ENCODE measurements around the gene CALML6.
A peak's percentile ranks its signal among the peaks of the same experiment; 100 is the strongest.

Gene CALML6

DNA sequence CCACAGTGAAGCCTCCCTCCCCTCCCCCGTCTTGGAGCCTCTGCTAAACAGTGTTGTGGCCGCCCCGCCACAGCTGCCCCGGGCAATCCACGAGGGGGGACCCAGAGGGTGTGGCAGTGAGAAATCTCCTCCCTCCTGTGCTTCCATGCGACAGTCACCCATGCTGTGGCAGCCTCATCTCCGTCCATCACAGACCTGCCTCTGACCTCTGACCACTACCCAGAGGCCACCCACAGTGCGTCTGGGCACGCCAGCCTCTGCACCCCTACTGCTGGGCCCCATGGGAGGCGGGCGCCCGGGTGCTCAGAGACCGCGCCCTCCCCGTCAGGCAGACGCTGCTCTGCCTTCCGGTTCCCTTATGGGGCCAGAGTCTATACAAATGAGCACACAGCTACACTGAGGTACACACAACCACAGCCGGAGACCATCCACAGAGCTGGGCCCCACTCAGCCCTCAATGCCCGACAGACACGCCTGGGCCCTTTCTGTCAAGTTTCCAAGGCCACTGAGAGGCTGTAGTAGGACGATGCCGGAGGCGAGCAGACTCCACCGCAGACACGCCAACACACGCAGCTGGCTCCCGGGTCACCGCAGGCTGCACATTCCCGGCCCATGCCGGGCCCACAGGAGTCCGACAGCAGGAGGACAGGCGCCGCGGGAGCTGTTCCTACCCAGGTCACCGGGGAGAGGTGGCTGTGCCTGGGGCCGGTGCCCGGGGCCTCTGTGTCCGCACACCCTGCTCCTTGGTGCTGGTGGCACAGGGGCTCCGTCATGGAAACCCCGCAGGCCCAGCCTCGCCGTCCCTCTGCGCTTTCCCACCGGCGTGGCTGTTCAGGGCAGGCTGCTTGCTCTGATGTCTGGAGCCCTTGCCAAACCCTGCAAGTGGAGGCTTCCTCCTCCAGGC is 27.9 kb downstream of the CALML6 start:
- H3K27ac ChIP-seq (ENCODE audit: low read depth, low read length): no peak overlapping the region
- no peak overlapping the region for H2BK120ac ChIP-seq (ENCODE audit: insufficient read depth, low read length, poor library complexity)
- H2BK12ac ChIP-seq (ENCODE audit: low read length): no peak overlapping the region
- H3K4me3 ChIP-seq (ENCODE audit: low read depth, low read length): no peak overlapping the region
- no peak overlapping the region for H2AFZ ChIP-seq (ENCODE audit: insufficient read depth, low read length, poor library complexity)
- peak; percentile 29 to 34 for DNase-seq
- H3K9ac ChIP-seq (ENCODE audit: low read length): no peak overlapping the region
- H3K14ac ChIP-seq (ENCODE audit: low read length): no peak overlapping the region
- H3K18ac ChIP-seq (ENCODE audit: low read length): no peak overlapping the region
- no peak overlapping the region for H3K4me2 ChIP-seq (ENCODE audit: low read length)
- no peak overlapping the region for H2BK5ac ChIP-seq (ENCODE audit: low read depth, low read length, poor library complexity)
- no peak overlapping the region for H4K12ac ChIP-seq (ENCODE audit: low read depth, low read length)
- H4K8ac ChIP-seq (ENCODE audit: low read depth, low read length): no peak overlapping the region
- no peaks in the 10 kb centered on the region for H3K79me1 ChIP-seq (ENCODE audit: low read length)
- no CpG with 5 or more reads among the region's 45 CpGs for WGBS (ENCODE audit: extremely low coverage, insufficient coverage, insufficient read length)
- H3K27me3 ChIP-seq (ENCODE audit: insufficient read depth, low read length): no peaks in the 10 kb centered on the region
- H3K4me1 ChIP-seq (ENCODE audit: control insufficient read depth in 1 of 2, insufficient read depth in 2 of 2, low read length in 2 of 2): peaks cover 0 to 1% of the 10 kb centered on the region in 2 experiments
- no peaks in the 10 kb centered on the region for H3K79me2 ChIP-seq (ENCODE audit: control insufficient read depth, insufficient read depth, low read length, poor library complexity)
- no peak overlapping the region for H3K4ac ChIP-seq (ENCODE audit: low read depth, low read length)
- H3K9me3 ChIP-seq (ENCODE audit: insufficient read depth, low read depth, low read length): peaks cover 4% of the 10 kb centered on the region
- no peak overlapping the region for H4K91ac ChIP-seq (ENCODE audit: low read depth, low read length)
- no peak overlapping the region for H2AK5ac ChIP-seq (ENCODE audit: low read length)
- no peak overlapping the region for H3K23ac ChIP-seq (ENCODE audit: low read length)
- no peaks in the 10 kb centered on the region for H3K36me3 ChIP-seq (ENCODE audit: control insufficient read depth in 1 of 2, insufficient read depth in 2 of 2, low read length in 2 of 2)

DNA sequence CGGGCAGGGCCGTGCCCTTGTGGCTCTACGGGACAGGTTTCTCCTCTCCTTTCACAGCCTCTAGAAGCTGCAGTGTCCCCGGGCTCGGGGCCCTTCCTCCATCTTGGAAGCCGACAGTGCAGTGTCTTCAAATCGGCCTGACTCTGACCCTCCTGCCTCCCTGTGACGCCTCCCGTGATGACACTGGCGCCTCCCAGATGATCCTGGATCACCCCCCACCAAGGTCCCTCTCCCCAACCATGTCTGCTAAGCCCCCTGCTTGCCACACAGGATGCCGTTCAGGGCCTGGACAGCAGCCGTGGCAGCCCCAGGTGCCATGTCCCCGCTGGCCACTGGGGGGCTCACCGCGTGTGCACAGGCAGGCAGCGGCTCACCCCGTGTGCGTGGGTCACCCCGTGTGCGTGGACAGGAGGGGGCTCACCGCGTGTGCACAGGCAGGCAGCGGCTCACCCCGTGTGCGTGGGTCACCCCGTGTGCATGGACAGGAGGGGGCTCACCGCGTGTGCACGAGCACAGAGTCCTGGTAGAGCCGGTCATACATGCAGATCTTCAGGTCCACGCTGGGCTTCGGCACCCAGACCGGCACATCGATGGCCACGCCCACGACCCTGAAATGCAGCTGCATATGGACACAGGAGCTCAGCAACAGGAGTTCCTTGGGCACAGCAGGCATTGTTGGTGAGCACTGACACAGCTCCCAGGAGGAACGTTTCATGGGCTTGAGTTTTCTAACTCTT is 28.9 kb downstream of the CALML6 start:
- Histone ChIP-seq H3K4me3 (ENCODE audit: low read depth, low read length) (peak overlapping the region; percentile 51), H3K27ac (ENCODE audit: low read depth, low read length) (no peak overlapping the region), H3K79me1 (ENCODE audit: low read length) (no peaks in the 10 kb centered on the region), H3K4me1 (ENCODE audit: control insufficient read depth in 1 of 2, insufficient read depth in 2 of 2, low read length in 2 of 2) (peaks cover 0 to 1% of the 10 kb centered on the region in 2 experiments), H3K23ac (ENCODE audit: low read length) (no peak overlapping the region), H3K9ac (ENCODE audit: low read length) (no peak overlapping the region), H3K36me3 (ENCODE audit: control insufficient read depth in 1 of 2, insufficient read depth in 2 of 2, low read length in 2 of 2) (no peaks in the 10 kb centered on the region), H3K4me2 (ENCODE audit: low read length) (peak overlapping the region; percentile 66), H3K9me3 (ENCODE audit: insufficient read depth, low read depth, low read length) (no peaks in the 10 kb centered on the region), H3K18ac (ENCODE audit: low read length) (no peak overlapping the region), H3K79me2 (ENCODE audit: control insufficient read depth, insufficient read depth, low read length, poor library complexity) (no peaks in the 10 kb centered on the region), H2AK5ac (ENCODE audit: low read length) (no peak overlapping the region), H2AFZ (ENCODE audit: insufficient read depth, low read length, poor library complexity) (no peak overlapping the region), H4K91ac (ENCODE audit: low read depth, low read length) (no peak overlapping the region), H2BK5ac (ENCODE audit: low read depth, low read length, poor library complexity) (no peak overlapping the region), H3K27me3 (ENCODE audit: insufficient read depth, low read length) (no peaks in the 10 kb centered on the region), H2BK12ac (ENCODE audit: low read length) (no peak overlapping the region), H4K12ac (ENCODE audit: low read depth, low read length) (no peak overlapping the region), H3K4ac (ENCODE audit: low read depth, low read length) (no peak overlapping the region), H2BK120ac (ENCODE audit: insufficient read depth, low read length, poor library complexity) (no peak overlapping the region), H3K14ac (ENCODE audit: low read length) (no peak overlapping the region), H4K8ac (ENCODE audit: low read depth, low read length) (no peak overlapping the region)
- WGBS (ENCODE audit: extremely low coverage, insufficient coverage, insufficient read length): no CpG with 5 or more reads among the region's 37 CpGs
- DNase-seq: peak; percentile 41 to 71

DNA sequence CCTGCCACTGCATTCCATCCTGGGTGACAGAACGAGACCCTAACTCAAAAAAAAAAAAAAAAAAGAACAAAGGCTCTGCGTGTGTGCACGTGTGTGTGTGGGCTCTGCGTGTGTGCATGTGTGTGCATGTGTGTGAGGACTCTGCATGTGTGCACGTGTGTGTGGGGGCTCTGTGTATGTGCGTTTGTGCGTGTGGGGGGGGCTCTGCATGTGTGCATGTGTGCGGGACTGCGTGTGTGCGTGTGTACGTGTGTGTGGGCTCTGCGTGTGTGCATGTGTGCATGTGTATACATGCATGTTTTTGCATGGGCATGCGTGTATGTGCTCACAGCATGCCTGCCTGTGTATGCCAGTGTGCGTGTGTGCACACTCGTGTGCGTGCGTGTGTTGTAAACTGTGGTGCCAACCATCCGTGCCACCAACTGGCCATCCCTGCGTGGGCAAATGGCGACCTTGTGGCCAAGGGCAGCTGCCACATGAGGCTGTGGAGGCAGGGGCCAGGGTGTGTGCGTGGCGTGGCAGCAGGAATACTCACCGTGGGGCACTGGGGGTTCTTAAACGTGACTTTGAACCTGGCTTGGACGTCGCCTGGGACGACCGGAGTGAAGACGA is 30.8 kb downstream of the CALML6 start:
- H2BK5ac ChIP-seq (ENCODE audit: low read depth, low read length, poor library complexity): no peak overlapping the region
- DNase-seq: no peak
- H2AK5ac ChIP-seq (ENCODE audit: low read length): no peak overlapping the region
- H3K9ac ChIP-seq (ENCODE audit: low read length): no peak overlapping the region
- H3K9me3 ChIP-seq (ENCODE audit: insufficient read depth, low read depth, low read length): no peaks in the 10 kb centered on the region
- no peak overlapping the region for H4K12ac ChIP-seq (ENCODE audit: low read depth, low read length)
- WGBS (ENCODE audit: extremely low coverage, insufficient coverage, insufficient read length): no CpG with 5 or more reads among the region's 29 CpGs
- H3K27me3 ChIP-seq (ENCODE audit: insufficient read depth, low read length): no peaks in the 10 kb centered on the region
- H3K4me1 ChIP-seq (ENCODE audit: control insufficient read depth in 1 of 2, insufficient read depth in 2 of 2, low read length in 2 of 2): peaks cover 0 to 1% of the 10 kb centered on the region in 2 experiments
- H2BK120ac ChIP-seq (ENCODE audit: insufficient read depth, low read length, poor library complexity): no peak overlapping the region
- no peak overlapping the region for H4K91ac ChIP-seq (ENCODE audit: low read depth, low read length)
- no peak overlapping the region for H3K18ac ChIP-seq (ENCODE audit: low read length)
- no peaks in the 10 kb centered on the region for H3K79me1 ChIP-seq (ENCODE audit: low read length)
- no peak overlapping the region for H3K14ac ChIP-seq (ENCODE audit: low read length)
- H3K4me3 ChIP-seq (ENCODE audit: low read depth, low read length): peak overlapping the region; percentile 20
- no peaks in the 10 kb centered on the region for H3K36me3 ChIP-seq (ENCODE audit: control insufficient read depth in 1 of 2, insufficient read depth in 2 of 2, low read length in 2 of 2)
- H2AFZ ChIP-seq (ENCODE audit: insufficient read depth, low read length, poor library complexity): no peak overlapping the region
- H3K23ac ChIP-seq (ENCODE audit: low read length): no peak overlapping the region
- no peak overlapping the region for H2BK12ac ChIP-seq (ENCODE audit: low read length)
- H3K4me2 ChIP-seq (ENCODE audit: low read length): no peak overlapping the region
- no peak overlapping the region for H3K4ac ChIP-seq (ENCODE audit: low read depth, low read length)
- no peak overlapping the region for H4K8ac ChIP-seq (ENCODE audit: low read depth, low read length)
- no peak overlapping the region for H3K27ac ChIP-seq (ENCODE audit: low read depth, low read length)
- no peaks in the 10 kb centered on the region for H3K79me2 ChIP-seq (ENCODE audit: control insufficient read depth, insufficient read depth, low read length, poor library complexity)

DNA sequence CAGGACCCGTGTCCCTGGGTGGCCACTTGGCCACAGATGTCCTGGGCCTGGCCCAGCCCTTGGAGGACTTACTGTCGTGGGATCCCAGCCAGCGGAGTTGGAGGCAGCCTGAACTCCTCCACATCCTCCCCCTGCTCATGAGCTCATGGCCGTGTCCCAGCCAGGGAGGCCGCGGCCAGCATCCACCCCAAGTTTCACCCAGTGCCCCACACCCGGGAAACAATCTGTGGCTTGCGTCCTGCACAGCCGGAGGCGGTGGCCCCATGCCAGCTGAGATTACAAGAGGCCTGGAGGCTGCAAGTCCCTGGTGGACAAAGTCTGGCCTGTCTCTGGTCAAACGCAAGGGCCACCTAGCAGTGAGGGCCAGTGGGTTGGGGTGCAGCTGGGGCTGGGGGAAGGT is 31.5 kb downstream of the CALML6 start:
- no peak for DNase-seq
- Histone ChIP-seq H3K27me3 (ENCODE audit: insufficient read depth, low read length) (no peaks in the 10 kb centered on the region), H3K79me1 (ENCODE audit: low read length) (no peaks in the 10 kb centered on the region), H3K36me3 (ENCODE audit: control insufficient read depth in 1 of 2, insufficient read depth in 2 of 2, low read length in 2 of 2) (no peaks in the 10 kb centered on the region), H3K27ac (ENCODE audit: low read depth, low read length) (no peak overlapping the region), H3K4me1 (ENCODE audit: control insufficient read depth in 1 of 2, insufficient read depth in 2 of 2, low read length in 2 of 2) (peaks cover 0 to 1% of the 10 kb centered on the region in 2 experiments), H3K4ac (ENCODE audit: low read depth, low read length) (no peak overlapping the region), H4K12ac (ENCODE audit: low read depth, low read length) (no peak overlapping the region), H3K9ac (ENCODE audit: low read length) (no peak overlapping the region), H2BK12ac (ENCODE audit: low read length) (no peak overlapping the region), H3K9me3 (ENCODE audit: insufficient read depth, low read depth, low read length) (no peaks in the 10 kb centered on the region), H2AK5ac (ENCODE audit: low read length) (no peak overlapping the region), H3K23ac (ENCODE audit: low read length) (no peak overlapping the region), H4K8ac (ENCODE audit: low read depth, low read length) (no peak overlapping the region), H2BK5ac (ENCODE audit: low read depth, low read length, poor library complexity) (no peak overlapping the region), H3K4me2 (ENCODE audit: low read length) (no peak overlapping the region), H3K4me3 (ENCODE audit: low read depth, low read length) (no peak overlapping the region), H3K18ac (ENCODE audit: low read length) (no peak overlapping the region), H3K79me2 (ENCODE audit: control insufficient read depth, insufficient read depth, low read length, poor library complexity) (no peaks in the 10 kb centered on the region), H2AFZ (ENCODE audit: insufficient read depth, low read length, poor library complexity) (no peak overlapping the region), H3K14ac (ENCODE audit: low read length) (no peak overlapping the region), H4K91ac (ENCODE audit: low read depth, low read length) (no peak overlapping the region), H2BK120ac (ENCODE audit: insufficient read depth, low read length, poor library complexity) (no peak overlapping the region)
- WGBS (ENCODE audit: extremely low coverage, insufficient coverage, insufficient read length): no CpG with 5 or more reads among the region's 11 CpGs

Measured in trophoblast cell (in vitro differentiated cells and primary cell).